ENCODE measurements around the gene ALDH1A1.
"Not testable (repeated sequence)": the region's sequence is repeated elsewhere in the genome, so short reads cannot be mapped to it uniquely, and the experiment has no call there.

The ALDH1A1 gene

DNA sequence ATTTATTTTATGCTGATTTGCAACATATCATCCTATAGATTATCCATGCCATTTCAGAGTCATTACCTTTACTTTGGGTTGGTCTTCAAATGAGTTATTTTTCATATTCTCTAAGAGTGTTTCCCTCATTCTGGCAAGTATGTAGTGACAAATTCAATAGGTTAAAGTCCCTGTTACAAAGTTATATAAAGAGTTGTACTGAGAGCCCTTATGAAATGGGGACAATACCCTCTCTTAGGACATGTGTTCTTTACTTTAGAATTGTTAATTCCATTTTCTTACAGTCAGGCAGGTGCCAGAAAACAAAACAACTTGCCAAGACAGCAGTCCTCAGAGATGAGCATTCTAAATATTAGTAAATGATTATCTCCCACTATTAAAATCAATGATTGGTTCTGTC, 6.0 kb downstream of the ALDH1A1 start:
- DNase-seq (ENCODE audit: low read depth), result no peak
- TF ChIP-seq, protein P1, sequence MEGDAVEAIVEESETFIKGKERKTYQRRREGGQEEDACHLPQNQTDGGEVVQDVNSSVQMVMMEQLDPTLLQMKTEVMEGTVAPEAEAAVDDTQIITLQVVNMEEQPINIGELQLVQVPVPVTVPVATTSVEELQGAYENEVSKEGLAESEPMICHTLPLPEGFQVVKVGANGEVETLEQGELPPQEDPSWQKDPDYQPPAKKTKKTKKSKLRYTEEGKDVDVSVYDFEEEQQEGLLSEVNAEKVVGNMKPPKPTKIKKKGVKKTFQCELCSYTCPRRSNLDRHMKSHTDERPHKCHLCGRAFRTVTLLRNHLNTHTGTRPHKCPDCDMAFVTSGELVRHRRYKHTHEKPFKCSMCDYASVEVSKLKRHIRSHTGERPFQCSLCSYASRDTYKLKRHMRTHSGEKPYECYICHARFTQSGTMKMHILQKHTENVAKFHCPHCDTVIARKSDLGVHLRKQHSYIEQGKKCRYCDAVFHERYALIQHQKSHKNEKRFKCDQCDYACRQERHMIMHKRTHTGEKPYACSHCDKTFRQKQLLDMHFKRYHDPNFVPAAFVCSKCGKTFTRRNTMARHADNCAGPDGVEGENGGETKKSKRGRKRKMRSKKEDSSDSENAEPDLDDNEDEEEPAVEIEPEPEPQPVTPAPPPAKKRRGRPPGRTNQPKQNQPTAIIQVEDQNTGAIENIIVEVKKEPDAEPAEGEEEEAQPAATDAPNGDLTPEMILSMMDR (conservative IDR thresholded peaks at IDR 0.05; ENCODE audit: low read depth, low read length), result no peak
- no peak overlapping the region for H3K4me3 ChIP-seq (ENCODE audit: low read depth, low read length)

- no peak for DNase-seq (ENCODE audit: low read depth)
- no peak overlapping the region for H3K4me3 ChIP-seq (ENCODE audit: low read depth, low read length)
- TF ChIP-seq, protein P1 (conservative IDR thresholded peaks at IDR 0.05; ENCODE audit: low read depth, low read length), result no peak
Observed at GRCh38 chr9:72946318-72946717, 6.5 kb downstream of the ALDH1A1 start.

DNA sequence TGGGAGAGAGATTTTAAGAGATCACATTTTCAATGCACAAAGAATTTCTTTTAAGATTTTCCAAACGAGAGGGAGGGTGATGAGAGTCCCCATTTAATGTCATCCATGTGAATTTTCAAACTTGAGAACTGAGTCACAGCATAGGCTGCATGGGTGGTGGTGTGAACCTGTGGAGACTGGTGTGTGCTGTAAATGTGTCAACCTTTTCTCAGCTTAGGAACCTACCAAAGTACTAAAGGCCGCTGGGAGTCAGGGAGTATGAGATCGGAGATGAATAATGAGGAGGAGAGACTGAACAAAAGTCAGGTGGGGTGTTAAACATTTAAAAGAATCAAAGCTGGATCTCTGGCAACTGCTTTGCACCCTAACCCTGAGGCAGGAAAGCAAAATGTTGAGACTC, 7.5 kb downstream of the ALDH1A1 start:
- no peak for DNase-seq (ENCODE audit: low read depth)
- H3K4me3 ChIP-seq (ENCODE audit: low read depth, low read length), result no peak overlapping the region
- TF ChIP-seq, protein P1 (conservative IDR thresholded peaks at IDR 0.05; ENCODE audit: low read depth, low read length), result no peak

- H3K4me3 ChIP-seq (ENCODE audit: low read depth, low read length), result no peak overlapping the region
- DNase-seq (ENCODE audit: low read depth), result no peak
- TF ChIP-seq, protein P1 (conservative IDR thresholded peaks at IDR 0.05; ENCODE audit: low read depth, low read length), result no peak
Observed at GRCh38 chr9:72943844-72944462, 8.9 kb downstream of the ALDH1A1 start.

- H3K4me3 ChIP-seq (ENCODE audit: low read depth, low read length), result no peak overlapping the region
- TF ChIP-seq, protein P1 (conservative IDR thresholded peaks at IDR 0.05; ENCODE audit: low read depth, low read length), result no peak
- DNase-seq (ENCODE audit: low read depth), result no peak
Observed at GRCh38 chr9:72942451-72942850, 10.4 kb downstream of the ALDH1A1 start.

- H3K4me3 ChIP-seq (ENCODE audit: low read depth, low read length); DNase-seq (ENCODE audit: low read depth): not testable (repeated sequence)
Observed at GRCh38 chr9:72939581-72939980, 13.3 kb downstream of the ALDH1A1 start.

GRCh38 chr9:72937545-72937944, 15.3 kb downstream of the ALDH1A1 start:
- TF ChIP-seq, protein P1 (conservative IDR thresholded peaks at IDR 0.05; ENCODE audit: low read depth, low read length), result no peak

More at GRCh38 chr9:72937545-72937944, 15.3 kb downstream of the ALDH1A1 start:
- no peak for DNase-seq (ENCODE audit: low read depth)
- no peak overlapping the region for H3K4me3 ChIP-seq (ENCODE audit: low read depth, low read length)
